Keratinocyte (primary cell): ENCODE data around the gene ARHGAP19. TPM values are rescaled to one million over a fixed set of nuclear protein-coding genes. Genes with fewer than 3 reads are reported as not detected.

Source experiments
- DNase-seq: peaks from one replicate; pipeline ENCODE4 v3.0.0-alpha.2; 2011; ENCODE audit warnings: low read depth, missing footprints, low spot score
- FAIRE-seq: peaks from 2 replicates; lab custom pipeline; 2011; peaks lifted over from hg19 to GRCh38; lab: Jason Lieb, UNC
- H2AFZ ChIP-seq: 2 replicates; pipeline ENCODE4 v1.6.0; 2012; ENCODE audit warnings: low read length, control low read depth, inconsistent platforms; ENCODE audit not compliant: control insufficient read depth
- H3K27ac ChIP-seq: 2 replicates; pipeline ENCODE4 v1.5.1; 2011; ENCODE audit warnings: low read length; ENCODE audit not compliant: control insufficient read depth, insufficient read depth
- H3K27me3 ChIP-seq: 3 replicates; pipeline ENCODE4 v1.6.0; 2011; ENCODE audit warnings: low read length; ENCODE audit not compliant: control insufficient read depth, insufficient read depth; ENCODE audit errors: extremely low read depth
- H3K36me3 ChIP-seq, 2 experiments: 2 replicates in 1 of 2; 3 replicates in 1 of 2; pipeline ENCODE4 v1.5.1; 2011; ENCODE audit warnings: low read length in 2 of 2, mild to moderate bottlenecking in 1 of 2; ENCODE audit not compliant: control insufficient read depth in 2 of 2, insufficient read depth in 2 of 2; ENCODE audit errors: extremely low read depth in 1 of 2
- H3K4me1 ChIP-seq: 3 replicates; pipeline ENCODE4 v1.5.1; 2011; ENCODE audit warnings: low read length; ENCODE audit not compliant: control insufficient read depth, insufficient read depth; ENCODE audit errors: extremely low read depth
- H3K4me2 ChIP-seq: 3 replicates; pipeline ENCODE4 v1.6.0; 2011; ENCODE audit warnings: low read depth, low read length; ENCODE audit not compliant: control insufficient read depth, insufficient read depth; ENCODE audit errors: extremely low read depth
- H3K4me3 ChIP-seq, 3 experiments: fragments of 200-600 bp in 1 of 3; sonication (generic) in 1 of 3; 2 replicates in 2 of 3; 3 replicates in 1 of 3; pipeline ENCODE4 v1.5.1; 2011 to 2016; ENCODE audit warnings: low read length in 3 of 3, mild to moderate bottlenecking in 3 of 3, control low read depth in 2 of 3, inconsistent platforms in 1 of 3, low read depth in 1 of 3, mixed read lengths in 1 of 3, mixed run types in 1 of 3, moderate library complexity in 1 of 3; ENCODE audit not compliant: control insufficient read depth in 2 of 3, insufficient read depth in 2 of 3; ENCODE audit errors: extremely low read depth in 1 of 3
- H3K79me2 ChIP-seq: 2 replicates; pipeline ENCODE4 v1.6.0; 2012; ENCODE audit warnings: low read length; ENCODE audit not compliant: control insufficient read depth, insufficient read depth
- H3K9ac ChIP-seq: 3 replicates; pipeline ENCODE4 v1.6.0; 2011; ENCODE audit warnings: low read length; ENCODE audit not compliant: control insufficient read depth, insufficient read depth; ENCODE audit errors: extremely low read depth
- H3K9me1 ChIP-seq: 3 replicates; pipeline ENCODE4 v1.6.0; 2011; ENCODE audit warnings: low read length; ENCODE audit not compliant: control insufficient read depth, insufficient read depth; ENCODE audit errors: extremely low read depth
- H3K9me3 ChIP-seq: 2 replicates; pipeline ENCODE4 v1.5.1; 2012; ENCODE audit warnings: low read depth, low read length; ENCODE audit not compliant: control insufficient read depth
- H4K20me1 ChIP-seq: 3 replicates; pipeline ENCODE4 v1.6.0; 2011; ENCODE audit warnings: low read length; ENCODE audit not compliant: control insufficient read depth, insufficient read depth; ENCODE audit errors: extremely low read depth
- EZH2 ChIP-seq: IDR thresholded peaks from one replicate; pipeline ENCODE4 v1.6.1; 2012; ENCODE audit warnings: inconsistent platforms, mild to moderate bottlenecking, low read length, moderate library complexity
- dilution Hi-C: fragments of 300-500 bp; cut with MboI; formaldehyde crosslinking; loops from one replicate; pipeline ENCODE4 v1.7.0; 2020; ENCODE audit warnings: low sequenced_read_pairs; ENCODE audit not compliant: extremely low pct_ligation_motif_present
- polyA plus RNA-seq, 5 experiments: library from polyadenylated mRNA; depleted of rRNA in 3 of 5; stranded (reverse) in 3 of 5; stranded (forward) in 1 of 5; unstranded in 1 of 5; fragments of >200 nt; gene quantifications; 1 replicate in 1 of 5; 2 replicates in 3 of 5; 3 replicates in 1 of 5; pipeline versions ENCODE4 v1.2.1 to v1.2.3, GENCODE V29; 2011 to 2012; ENCODE audit warnings: missing spikeins in 2 of 5, low read depth in 1 of 5, low replicate concordance in 1 of 5
- TF ChIP-seq, protein P1 (sequence below), 3 experiments: IDR thresholded peaks in 1 of 3; conservative IDR thresholded peaks in 1 of 3; optimal IDR thresholded peaks in 1 of 3; 2 replicates in 2 of 3; 3 replicates in 1 of 3; pipeline versions ENCODE3 to v1.5.1; 2011; ENCODE audit warnings: low read length in 3 of 3, mild to moderate bottlenecking in 3 of 3, moderate library complexity in 2 of 3, control low read depth in 1 of 3, inconsistent platforms in 1 of 3; ENCODE audit not compliant: insufficient read depth in 2 of 3; ENCODE audit errors: extremely low read depth in 1 of 3

Gene ARHGAP19
- polyA plus RNA-seq, 1 donor (not counting 4 experiments of a cell fraction or from before 2014, with no cell fraction given), result 7.5 TPM

DNA sequence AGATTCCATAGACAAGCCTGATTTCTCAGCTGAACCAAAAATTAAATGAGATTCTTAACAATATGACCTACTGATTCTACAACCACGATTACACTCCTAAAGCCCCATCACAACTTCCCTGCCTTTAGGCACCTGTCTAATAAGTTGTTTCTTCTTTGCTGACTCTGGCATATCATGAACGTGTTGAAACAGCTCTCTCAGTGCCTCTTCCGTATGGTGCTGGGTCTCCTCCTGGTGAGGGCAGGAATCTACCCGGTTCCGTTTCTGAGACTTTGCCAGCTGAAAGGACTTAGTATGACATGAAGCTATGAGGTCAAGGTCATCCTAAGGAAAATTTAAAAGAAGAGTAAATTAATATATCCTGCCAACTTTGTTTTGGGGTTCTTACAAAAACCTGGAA is 48.6 kb downstream of the ARHGAP19 start:
- Histone ChIP-seq H3K4me3 (no peak overlapping the region), H3K9ac (no peak overlapping the region), H3K27ac (no peak overlapping the region), H3K4me1 (peaks cover 5% of the 10 kb centered on the region), H3K27me3 (no peaks in the 10 kb centered on the region), H3K9me1 (no peaks in the 10 kb centered on the region), H3K4me2 (peak overlapping the region; percentile 27), H2AFZ (no peak overlapping the region), H3K9me3 (no peaks in the 10 kb centered on the region), H4K20me1 (no peaks in the 10 kb centered on the region), H3K79me2 (no peaks in the 10 kb centered on the region), H3K36me3 (no peaks in the 10 kb centered on the region)
- dilution Hi-C loops, result no loop called here
- no peak for TF ChIP-seq EZH2
- TF ChIP-seq, protein P1, sequence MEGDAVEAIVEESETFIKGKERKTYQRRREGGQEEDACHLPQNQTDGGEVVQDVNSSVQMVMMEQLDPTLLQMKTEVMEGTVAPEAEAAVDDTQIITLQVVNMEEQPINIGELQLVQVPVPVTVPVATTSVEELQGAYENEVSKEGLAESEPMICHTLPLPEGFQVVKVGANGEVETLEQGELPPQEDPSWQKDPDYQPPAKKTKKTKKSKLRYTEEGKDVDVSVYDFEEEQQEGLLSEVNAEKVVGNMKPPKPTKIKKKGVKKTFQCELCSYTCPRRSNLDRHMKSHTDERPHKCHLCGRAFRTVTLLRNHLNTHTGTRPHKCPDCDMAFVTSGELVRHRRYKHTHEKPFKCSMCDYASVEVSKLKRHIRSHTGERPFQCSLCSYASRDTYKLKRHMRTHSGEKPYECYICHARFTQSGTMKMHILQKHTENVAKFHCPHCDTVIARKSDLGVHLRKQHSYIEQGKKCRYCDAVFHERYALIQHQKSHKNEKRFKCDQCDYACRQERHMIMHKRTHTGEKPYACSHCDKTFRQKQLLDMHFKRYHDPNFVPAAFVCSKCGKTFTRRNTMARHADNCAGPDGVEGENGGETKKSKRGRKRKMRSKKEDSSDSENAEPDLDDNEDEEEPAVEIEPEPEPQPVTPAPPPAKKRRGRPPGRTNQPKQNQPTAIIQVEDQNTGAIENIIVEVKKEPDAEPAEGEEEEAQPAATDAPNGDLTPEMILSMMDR (optimal IDR thresholded peaks at IDR 0.05 in 1 of 3, IDR thresholded peaks at IDR 0.05 in 1 of 3, conservative IDR thresholded peaks at IDR 0.05 in 1 of 3; ENCODE audit: extremely low read depth in 1 of 3, insufficient read depth in 2 of 3, low read length in 3 of 3), result peak in 1 of 3 experiments; percentile 34
- no peak for DNase-seq
- FAIRE-seq, result peak; percentile 85

GRCh38 chr10:97238855-97239254 is 53.6 kb downstream of the ARHGAP19 start:
- H3K4me3 ChIP-seq, result no peak overlapping the region
- no peak overlapping the region for H3K4me2 ChIP-seq
- dilution Hi-C loops, result no loop called here
- H2AFZ ChIP-seq, result no peak overlapping the region
- H3K9me3 ChIP-seq, result no peaks in the 10 kb centered on the region
- no peak overlapping the region for H3K9ac ChIP-seq
- DNase-seq, result no peak
- no peaks in the 10 kb centered on the region for H3K9me1 ChIP-seq
- no peaks in the 10 kb centered on the region for H3K79me2 ChIP-seq
- H4K20me1 ChIP-seq, result no peaks in the 10 kb centered on the region
- TF ChIP-seq, protein P1 (optimal IDR thresholded peaks at IDR 0.05 in 1 of 3, IDR thresholded peaks at IDR 0.05 in 1 of 3, conservative IDR thresholded peaks at IDR 0.05 in 1 of 3; ENCODE audit: extremely low read depth in 1 of 3, insufficient read depth in 2 of 3, low read length in 3 of 3), result no peak
- no peak for TF ChIP-seq EZH2
- FAIRE-seq, result no peak
- peaks cover 4% of the 10 kb centered on the region for H3K4me1 ChIP-seq
- no peaks in the 10 kb centered on the region for H3K27me3 ChIP-seq
- H3K27ac ChIP-seq, result no peak overlapping the region
- H3K36me3 ChIP-seq, result no peaks in the 10 kb centered on the region
